ENCODE data around the gene FCSK.

The FCSK gene

GRCh38 chr16:70455910-70456309, 1.5 kb downstream of the FCSK start:
- DNase-seq (ENCODE audit: low spot score): no peak

GRCh38 chr16:70457446-70458166, 3.2 kb downstream of the FCSK start:
- DNase-seq (ENCODE audit: low spot score): no peak

GRCh38 chr16:70460737-70461261, 6.4 kb downstream of the FCSK start:
- DNase-seq (ENCODE audit: low spot score): no peak

DNA sequence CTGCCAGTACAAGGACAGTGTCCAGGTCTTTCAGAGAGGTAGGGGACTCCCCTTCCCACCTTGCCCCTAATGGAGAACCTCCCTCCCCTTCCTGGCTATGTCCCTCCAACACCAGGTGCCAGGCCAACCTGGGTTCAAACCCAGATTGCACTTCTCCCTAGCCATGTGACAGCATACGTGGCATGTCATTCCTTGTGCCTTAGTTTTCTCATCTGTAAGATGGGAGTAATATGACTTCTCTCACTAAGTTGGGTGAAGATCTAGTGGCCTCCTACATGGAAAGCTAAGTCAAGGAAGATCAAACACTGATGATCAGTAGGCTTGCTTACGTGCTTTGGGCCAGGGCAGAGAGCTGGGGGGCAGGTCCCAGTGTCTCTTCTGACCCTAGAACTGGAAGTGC, 8.8 kb downstream of the FCSK start:
- DNase-seq (ENCODE audit: low spot score): no peak

GRCh38 chr16:70465999-70466804, 11.8 kb downstream of the FCSK start:
- no peak for DNase-seq (ENCODE audit: low spot score)

DNA sequence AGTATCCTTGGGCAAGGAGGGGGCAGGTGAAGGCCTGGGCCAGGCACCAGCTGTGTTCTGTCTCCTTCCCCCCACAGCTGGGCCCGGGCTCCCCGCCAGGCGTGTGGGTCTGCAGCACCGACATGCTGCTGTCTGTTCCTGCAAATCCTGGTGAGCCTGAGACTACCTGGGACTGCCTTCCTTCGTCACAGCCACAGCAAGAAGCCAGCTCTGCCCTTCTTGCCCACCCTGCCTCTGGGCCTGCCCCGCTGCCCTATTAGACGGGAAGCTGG, 12.3 kb downstream of the FCSK start:
- no peak for DNase-seq (ENCODE audit: low spot score)

DNA sequence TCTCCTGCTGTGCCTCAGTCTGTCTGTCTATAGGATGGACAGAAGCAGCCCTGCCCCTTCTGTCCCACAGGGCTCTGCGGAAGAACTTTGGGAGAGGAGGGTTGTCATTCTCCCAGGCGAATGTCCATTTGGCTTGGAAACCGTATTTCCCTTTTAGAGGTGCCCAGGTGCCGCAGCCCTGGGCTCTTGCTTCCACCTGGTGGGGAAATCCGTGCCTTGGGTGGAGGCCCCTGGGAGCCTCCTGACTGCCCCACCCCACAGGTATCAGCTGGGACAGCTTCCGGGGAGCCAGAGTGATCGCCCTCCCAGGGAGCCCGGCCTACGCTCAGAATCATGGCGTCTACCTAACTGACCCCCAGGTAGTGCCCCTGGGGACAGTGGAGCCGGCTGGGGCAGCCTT, 12.7 kb downstream of the FCSK start:
- no peak for DNase-seq (ENCODE audit: low spot score)

DNA sequence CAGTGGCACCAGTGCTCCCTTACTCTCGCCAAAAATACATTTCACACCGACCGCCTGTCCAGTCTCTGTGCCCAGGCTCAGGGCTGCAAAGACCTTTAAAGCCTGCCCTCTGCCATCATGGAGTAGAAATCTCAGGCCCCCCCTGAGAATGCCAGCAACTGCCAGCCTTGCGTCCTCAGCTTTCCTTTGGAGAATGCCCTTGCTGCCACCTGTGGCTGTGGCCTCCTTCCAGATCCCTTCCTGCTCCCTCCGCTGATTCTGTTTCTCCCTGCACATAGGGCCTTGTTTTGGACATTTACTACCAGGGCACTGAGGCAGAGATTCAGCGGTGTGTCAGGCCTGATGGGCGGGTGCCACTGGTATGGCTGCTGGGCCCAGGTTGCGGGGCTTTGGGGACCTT, 13.2 kb downstream of the FCSK start:
- no peak for DNase-seq (ENCODE audit: low spot score)

DNA sequence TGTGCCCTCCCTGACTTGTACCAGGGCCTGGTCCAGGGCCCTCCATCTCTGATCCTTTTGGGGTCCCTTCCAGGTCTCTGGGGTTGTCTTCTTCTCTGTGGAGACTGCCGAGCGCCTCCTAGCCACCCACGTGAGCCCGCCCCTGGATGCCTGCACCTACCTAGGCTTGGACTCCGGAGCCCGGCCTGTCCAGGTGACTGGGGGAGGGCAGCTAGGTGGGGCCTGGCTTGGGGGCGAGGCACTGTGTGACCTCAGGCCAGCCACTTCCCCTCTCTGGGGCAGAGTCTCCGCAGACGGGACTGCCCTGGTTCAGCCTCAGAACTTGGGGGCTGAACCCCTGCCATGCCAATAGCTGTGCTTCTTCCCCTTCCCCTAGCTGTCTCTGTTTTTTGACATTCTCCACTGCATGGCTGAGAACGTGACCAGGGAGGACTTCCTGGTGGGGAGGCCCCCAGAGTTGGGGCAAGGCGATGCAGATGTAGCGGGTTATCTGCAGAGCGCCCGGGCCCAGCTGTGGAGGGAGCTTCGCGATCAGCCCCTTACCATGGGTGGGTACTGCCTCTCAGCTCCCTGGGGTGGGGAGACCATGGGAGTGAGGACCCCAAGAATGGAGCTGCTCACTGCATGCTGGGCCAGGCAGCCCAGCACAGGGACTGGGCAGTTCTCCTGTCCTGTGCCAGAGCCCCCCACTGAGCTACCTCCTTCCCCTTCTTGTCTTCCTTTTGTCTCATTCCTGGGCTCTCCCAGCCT, 14.6 kb downstream of the FCSK start:
- no peak for DNase-seq (ENCODE audit: low spot score)

DNA sequence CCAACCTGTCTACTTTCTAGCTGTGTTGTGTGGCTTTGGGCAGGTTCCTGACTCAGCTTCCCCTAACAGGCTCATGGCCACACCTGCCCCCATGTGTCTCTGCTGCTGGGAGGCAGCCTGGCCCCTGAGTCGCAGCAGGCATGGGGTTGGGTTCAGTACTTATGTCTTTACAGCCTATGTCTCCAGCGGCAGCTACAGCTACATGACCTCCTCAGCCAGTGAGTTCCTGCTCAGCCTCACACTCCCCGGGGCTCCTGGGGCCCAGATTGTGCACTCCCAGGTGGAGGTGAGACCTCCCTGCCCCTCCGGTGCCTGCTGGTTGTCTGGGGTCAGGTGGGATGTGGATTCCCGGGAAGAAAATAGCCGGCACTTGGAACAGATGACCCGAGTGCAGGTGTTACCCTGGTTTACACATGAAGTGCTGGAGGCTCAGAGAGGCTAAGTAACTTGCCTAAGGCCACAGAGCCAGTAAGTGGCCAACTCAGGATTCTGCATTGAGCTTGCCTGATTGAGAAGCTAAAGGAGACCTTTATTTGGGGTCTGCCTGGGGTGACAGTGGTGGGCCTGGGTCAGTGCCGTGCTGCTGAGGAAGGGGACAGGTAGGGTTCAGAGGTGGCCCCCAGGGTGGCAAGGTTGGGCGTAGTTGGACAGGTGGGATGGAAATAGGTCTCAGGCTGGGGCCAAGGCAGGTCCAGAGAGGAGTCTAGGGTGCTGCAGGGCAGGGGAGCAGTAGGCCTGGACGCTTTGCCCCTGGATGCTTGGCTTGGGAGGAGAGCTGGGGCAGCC, 15.9 kb downstream of the FCSK start:
- no peak for DNase-seq (ENCODE audit: low spot score)

DNA sequence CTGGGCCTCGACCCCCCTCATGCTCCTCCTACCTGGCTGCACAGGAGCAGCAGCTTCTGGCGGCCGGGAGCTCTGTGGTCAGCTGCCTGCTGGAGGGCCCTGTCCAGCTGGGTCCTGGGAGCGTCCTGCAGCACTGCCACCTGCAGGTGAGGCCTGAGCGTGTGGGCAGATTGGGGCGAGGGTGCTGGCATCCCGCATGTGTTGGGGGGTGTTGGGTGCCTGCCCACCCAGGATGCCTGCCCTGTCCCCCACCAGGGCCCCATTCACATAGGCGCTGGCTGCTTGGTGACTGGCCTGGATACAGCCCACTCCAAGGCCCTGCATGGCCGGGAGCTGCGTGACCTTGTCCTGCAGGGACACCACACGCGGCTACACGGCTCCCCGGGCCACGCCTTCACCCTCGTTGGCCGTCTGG, 16.5 kb downstream of the FCSK start:
- no peak for DNase-seq (ENCODE audit: low spot score)

GRCh38 chr16:70472786-70473433, 18.5 kb downstream of the FCSK start:
- no peak for DNase-seq (ENCODE audit: low spot score)

DNA sequence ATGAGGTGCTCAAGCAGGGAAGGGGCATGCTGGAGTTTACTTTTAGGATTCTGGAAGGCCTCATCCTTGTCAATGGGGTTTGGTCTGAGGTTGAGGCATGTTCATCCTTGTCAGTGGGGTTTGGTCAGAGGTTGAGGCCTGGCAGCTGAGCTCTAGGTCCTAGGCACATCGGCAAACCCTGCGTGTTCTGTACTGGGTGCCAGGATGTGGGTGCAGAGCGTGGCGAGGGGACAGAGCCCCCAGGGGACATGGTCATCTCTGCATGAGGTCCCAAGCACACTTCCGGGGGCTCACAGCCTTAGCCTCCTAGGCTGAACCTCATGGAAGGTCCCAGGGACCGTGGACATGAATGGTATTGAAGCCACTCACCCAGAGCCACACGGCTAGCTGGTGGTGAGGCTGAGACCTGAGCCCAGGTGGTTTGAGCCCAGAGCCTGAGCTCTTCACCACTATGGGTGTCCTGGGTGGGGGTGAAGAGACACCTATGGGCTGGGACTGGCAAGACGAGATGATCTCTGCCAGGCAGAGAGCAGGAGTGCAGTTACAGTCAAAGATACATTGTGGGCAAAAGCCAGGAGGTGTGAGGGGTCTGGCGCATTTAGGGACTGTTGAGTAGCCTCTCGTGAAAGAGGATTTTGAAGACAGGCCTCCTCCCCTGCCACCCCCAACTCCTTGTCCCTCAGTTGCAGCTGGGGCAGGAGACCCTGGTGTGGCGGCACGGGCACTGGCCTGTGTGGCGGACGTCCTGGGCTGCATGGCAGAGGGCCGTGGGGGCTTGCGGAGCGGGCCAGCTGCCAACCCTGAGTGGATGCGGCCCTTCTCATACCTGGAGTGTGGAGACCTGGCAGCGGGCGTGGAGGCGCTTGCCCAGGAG, 19.3 kb downstream of the FCSK start:
- DNase-seq (ENCODE audit: low spot score): no peak

- DNase-seq (ENCODE audit: low spot score): no peak
Measured at GRCh38 chr16:70474320-70475053, 20.1 kb downstream of the FCSK start.

DNA sequence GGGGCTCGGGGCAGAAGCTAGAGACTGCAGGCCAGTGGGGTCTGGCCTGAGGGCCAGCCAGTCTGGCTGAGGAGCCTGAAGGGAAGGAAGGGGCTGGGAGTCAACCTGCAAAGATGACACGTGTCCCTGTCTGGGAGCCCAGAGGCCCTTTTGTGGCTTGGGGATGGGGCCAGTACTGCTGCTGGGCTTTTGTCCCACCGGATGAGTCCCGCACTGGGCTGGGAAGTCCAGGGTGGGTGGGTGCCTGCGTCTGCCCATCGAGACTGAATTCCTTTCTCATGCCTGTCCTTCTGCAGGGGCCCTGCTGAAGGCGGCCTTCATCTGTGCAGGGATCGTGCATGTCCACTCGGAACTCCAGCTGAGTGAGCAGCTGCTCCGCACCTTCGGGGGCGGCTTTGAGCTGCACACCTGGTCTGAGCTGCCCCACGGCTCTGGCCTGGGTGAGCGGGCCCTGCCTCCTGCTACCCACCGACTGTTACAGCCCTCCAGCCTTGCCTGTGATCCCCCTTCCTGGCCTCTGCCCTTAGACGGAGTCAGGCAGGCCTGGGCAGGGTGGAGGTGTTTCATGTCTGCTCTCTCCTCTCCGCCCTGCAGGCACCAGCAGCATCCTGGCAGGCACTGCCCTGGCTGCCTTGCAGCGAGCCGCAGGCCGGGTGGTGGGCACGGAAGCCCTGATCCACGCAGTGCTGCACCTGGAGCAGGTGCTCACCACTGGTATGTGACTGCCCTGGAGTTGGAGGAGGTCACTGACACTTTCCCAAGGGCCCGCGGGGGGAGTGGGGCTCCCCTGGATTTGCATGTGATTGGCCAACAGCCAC, 20.9 kb downstream of the FCSK start:
- DNase-seq (ENCODE audit: low spot score): no peak

DNA sequence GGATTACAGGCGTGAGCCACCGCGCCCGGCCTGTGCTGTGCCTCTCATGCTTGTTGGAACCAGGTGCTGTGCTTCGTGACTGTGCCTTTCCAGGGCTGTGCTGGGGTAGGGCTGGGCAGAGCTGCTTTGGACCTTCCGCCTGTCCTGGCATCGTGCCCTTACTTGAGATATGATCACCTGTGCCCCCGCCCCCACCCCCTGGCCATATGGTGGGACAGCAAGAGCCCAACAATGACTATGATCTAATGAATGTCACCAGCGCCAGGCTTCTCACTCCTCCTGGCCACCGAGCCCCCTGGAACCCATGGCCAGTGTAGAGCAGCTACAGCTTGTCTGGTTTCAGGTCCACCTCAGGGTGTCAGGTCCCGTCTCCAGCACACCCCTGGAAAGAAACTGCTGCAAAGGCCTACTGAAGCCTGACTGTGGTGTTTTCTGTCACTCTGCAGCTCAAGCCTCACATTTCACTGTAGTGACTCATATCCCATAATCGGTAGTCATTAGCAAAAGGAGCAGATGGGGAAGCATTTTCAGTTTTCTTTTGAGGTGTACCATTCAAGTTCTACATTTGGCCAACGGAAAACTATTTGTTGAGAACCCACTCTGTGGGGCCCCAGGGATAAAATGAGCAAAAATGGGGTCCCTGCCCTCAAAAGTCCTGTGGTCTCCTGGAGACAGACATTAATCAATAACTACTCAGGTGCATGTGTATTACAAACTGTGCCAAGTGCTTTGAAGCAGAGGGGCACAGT, 22.1 kb downstream of the FCSK start:
- DNase-seq (ENCODE audit: low spot score): peak; percentile 62

- no peak for DNase-seq (ENCODE audit: low spot score)
Measured at GRCh38 chr16:70478169-70478568, 23.8 kb downstream of the FCSK start.

DNA sequence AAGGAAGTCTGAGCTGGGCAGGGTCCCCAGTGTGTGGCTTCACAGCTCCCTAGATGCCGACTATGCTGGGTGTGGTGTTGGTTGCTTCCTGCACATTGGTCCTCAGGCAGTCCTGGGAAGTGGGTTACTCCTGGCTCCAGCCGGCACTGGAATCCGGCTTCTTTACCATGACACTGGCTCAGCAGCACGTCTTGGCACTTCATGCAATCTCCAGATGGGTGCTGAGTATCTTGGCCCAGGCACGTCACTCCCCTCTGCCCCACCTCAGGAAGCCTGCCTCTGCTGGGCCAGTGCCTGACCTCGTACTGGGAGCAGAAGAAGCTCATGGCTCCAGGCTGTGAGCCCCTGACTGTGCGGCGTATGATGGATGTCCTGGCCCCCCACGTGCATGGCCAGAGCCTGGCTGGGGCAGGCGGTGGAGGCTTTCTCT, 24.5 kb downstream of the FCSK start:
- no peak for DNase-seq (ENCODE audit: low spot score)
